Measurements from ENCODE around the gene PLEKHA8.

Gene PLEKHA8

DNA sequence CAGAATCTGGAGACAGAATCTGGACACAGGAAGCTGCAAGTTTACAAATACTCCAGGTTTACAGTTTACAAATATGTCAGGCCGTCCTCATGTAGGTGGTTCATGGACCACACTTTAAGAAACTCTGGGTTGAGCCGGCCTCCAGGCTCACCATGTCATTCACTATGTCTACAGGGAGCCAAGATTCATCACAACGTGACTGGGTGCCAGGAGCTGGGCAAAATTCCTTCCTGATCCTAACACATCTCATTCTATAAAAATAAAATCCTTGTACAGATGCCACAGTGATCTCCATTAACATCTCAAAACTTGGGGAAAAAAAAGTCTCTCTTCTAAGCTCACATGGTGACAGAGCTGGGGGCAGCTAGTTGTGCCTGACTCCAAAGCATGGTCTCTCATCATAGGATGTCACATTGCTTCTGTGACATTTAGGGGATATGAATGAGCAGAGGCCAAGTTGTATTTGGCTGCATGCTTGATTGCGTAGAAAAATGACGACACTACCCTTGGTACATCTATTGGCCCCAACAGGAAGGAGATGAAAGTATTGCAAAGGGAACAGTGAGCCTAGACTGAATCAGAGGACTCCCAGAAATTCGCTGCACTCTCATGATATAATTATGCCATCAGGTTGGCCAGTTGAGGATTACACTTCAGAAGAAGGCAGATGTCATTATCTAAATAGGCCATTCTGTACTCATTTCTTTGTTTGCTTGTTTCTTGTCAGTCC lies 142.4 kb downstream of the PLEKHA8 start:
- Histone ChIP-seq H3K27me3 (ENCODE audit: low read depth, low read length) (no peaks in the 10 kb centered on the region), H3K36me3 (ENCODE audit: control insufficient read depth in 1 of 2, insufficient read depth in 2 of 2, low read length in 2 of 2) (no peaks in the 10 kb centered on the region), H3K4me3 (ENCODE audit: low read depth in 1 of 2, low read length in 2 of 2) (no peak overlapping the region), H3K9me3 (ENCODE audit: control insufficient read depth in 1 of 2, low read length in 2 of 2) (no peaks in the 10 kb centered on the region), H3K4me1 (ENCODE audit: control insufficient read depth in 1 of 2, insufficient read depth in 2 of 2, low read length in 2 of 2) (peaks cover 10 to 27% of the 10 kb centered on the region in 2 donors), H3K27ac (ENCODE audit: low read length) (no peak overlapping the region)

DNA sequence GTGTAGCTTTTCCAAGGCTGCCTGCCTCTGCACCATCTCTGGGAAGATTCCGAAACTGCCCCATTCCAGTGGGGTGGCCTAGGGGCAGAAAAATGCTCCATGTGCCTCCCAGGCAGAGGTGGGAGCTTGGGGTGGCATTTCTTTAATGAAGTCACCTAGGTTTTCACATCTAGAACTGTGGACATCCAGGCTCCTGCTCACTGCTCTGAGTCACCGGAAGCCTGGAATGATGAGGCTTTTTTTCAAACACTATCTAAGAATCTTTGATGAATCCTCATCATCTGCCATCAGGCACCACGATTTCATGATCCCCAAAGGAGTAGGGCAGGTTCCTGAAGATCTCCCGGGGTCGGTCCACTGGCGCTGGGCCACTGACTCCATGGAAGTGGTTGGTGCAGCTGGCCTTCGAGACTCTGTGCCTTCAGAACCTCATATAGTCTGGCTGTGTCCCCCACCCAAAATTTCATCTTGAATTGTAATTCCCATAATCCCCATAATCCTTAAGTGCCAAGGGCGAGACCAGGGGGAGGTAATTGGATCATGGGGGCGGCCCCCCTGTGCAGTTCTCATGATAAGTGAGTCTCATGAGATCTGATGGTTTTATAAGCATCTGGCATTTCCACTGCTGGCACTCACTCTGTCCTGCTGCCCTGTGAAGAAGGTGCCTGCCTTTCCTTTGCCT lies 143.7 kb downstream of the PLEKHA8 start:
- H3K36me3 ChIP-seq (ENCODE audit: control insufficient read depth in 1 of 2, insufficient read depth in 2 of 2, low read length in 2 of 2), result no peaks in the 10 kb centered on the region
- H3K9me3 ChIP-seq (ENCODE audit: control insufficient read depth in 1 of 2, low read length in 2 of 2), result no peaks in the 10 kb centered on the region
- no peak overlapping the region for H3K27ac ChIP-seq (ENCODE audit: low read length)
- H3K4me1 ChIP-seq (ENCODE audit: control insufficient read depth in 1 of 2, insufficient read depth in 2 of 2, low read length in 2 of 2), result peaks cover 10 to 27% of the 10 kb centered on the region in 2 donors
- no peaks in the 10 kb centered on the region for H3K27me3 ChIP-seq (ENCODE audit: low read depth, low read length)
- H3K4me3 ChIP-seq (ENCODE audit: low read depth in 1 of 2, low read length in 2 of 2), result no peak overlapping the region

DNA sequence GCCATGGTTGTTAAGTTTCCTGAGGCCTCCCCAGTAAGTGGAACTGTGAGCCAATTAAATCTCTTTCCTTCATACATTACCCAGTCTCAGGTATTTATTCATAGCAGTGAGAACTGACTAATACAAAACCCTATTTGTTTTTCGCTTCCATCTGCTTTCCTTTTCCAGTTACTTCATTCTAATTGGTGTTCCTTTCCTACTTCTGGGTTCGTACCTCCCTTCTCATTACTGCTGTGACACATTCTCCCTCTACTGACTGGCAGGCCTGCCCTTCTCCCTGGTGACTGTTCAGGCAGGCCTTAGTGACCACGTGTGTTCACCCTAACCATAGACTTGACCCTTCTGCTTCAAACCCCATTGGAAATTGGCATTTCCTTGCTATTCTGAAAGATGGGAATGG lies 144.2 kb downstream of the PLEKHA8 start:
- Histone ChIP-seq H3K27ac (ENCODE audit: low read length) (peak overlapping the region; percentile 57), H3K4me3 (ENCODE audit: low read depth in 1 of 2, low read length in 2 of 2) (no peak overlapping the region), H3K27me3 (ENCODE audit: low read depth, low read length) (no peaks in the 10 kb centered on the region), H3K9me3 (ENCODE audit: control insufficient read depth in 1 of 2, low read length in 2 of 2) (no peaks in the 10 kb centered on the region), H3K4me1 (ENCODE audit: control insufficient read depth in 1 of 2, insufficient read depth in 2 of 2, low read length in 2 of 2) (peaks cover 10 to 27% of the 10 kb centered on the region in 2 donors), H3K36me3 (ENCODE audit: control insufficient read depth in 1 of 2, insufficient read depth in 2 of 2, low read length in 2 of 2) (no peaks in the 10 kb centered on the region)

DNA sequence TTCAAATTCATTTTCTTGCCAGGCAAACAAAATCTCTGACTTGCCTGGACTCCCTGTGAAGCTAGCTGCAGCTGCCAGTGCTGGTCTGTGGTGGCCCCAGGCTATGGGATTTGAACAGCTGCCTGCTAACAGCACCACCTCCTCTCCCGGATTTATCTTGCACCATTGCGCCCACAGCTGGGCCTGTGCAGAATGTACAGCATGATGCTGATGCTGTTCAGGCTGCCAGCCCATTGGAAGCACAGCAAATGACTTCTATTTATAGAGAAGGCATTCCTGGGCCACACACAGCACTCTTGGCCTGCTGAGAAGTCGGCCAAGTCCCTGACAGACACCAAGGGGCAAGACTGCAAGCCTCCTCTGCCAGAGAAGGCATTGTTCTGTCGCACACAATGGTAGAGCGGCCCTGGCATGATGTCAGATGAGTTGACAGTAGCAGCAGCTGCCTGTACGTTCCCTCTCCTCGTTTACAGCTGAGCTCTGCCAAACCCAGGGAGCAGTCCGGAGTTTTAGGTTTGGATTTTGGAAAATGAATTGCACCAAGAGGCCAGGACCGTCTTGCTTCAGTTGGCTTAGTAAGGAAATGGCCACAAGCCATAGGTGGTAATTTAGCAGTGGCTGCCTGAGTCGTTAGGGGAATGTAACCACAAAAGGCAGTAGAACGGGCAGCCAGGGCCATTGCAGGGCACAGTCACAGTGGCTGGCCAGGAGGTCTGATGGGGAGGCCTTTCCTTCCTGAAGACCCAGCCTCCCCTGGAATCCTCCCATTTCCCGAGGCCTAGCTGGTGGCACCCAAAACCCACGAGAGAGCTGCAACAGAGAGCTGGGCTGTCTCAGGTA lies 145.1 kb downstream of the PLEKHA8 start:
- H3K27ac ChIP-seq (ENCODE audit: low read length), result peak overlapping the region; percentile 57
- H3K27me3 ChIP-seq (ENCODE audit: low read depth, low read length), result no peaks in the 10 kb centered on the region
- H3K9me3 ChIP-seq (ENCODE audit: control insufficient read depth in 1 of 2, low read length in 2 of 2), result no peaks in the 10 kb centered on the region
- no peak overlapping the region for H3K4me3 ChIP-seq (ENCODE audit: low read depth in 1 of 2, low read length in 2 of 2)
- H3K36me3 ChIP-seq (ENCODE audit: control insufficient read depth in 1 of 2, insufficient read depth in 2 of 2, low read length in 2 of 2), result no peaks in the 10 kb centered on the region
- H3K4me1 ChIP-seq (ENCODE audit: control insufficient read depth in 1 of 2, insufficient read depth in 2 of 2, low read length in 2 of 2), result peaks cover 10 to 27% of the 10 kb centered on the region in 2 donors

DNA sequence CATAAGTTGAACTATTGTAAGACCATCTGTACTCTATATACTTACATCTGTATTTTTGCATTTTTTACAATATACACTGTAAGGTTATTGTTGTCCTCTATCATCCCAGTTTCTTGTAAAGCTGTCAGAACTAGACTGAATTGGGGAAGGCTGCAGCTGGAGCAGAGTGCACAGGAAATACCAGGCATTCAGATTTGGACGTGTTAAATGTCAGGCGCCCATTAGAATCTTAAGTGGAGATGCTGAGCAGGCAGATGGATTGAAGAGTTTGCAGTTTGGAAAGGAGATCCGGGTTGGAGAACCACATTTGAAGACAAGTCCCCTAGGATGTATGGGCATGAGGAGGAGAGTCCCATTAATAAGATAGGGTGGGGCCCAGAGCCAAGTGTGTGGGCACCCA lies 147.0 kb downstream of the PLEKHA8 start:
- Histone ChIP-seq H3K27ac (ENCODE audit: low read length) (no peak overlapping the region), H3K9me3 (ENCODE audit: control insufficient read depth in 1 of 2, low read length in 2 of 2) (no peaks in the 10 kb centered on the region), H3K4me1 (ENCODE audit: control insufficient read depth in 1 of 2, insufficient read depth in 2 of 2, low read length in 2 of 2) (peaks cover 16 to 27% of the 10 kb centered on the region in 2 donors)

DNA sequence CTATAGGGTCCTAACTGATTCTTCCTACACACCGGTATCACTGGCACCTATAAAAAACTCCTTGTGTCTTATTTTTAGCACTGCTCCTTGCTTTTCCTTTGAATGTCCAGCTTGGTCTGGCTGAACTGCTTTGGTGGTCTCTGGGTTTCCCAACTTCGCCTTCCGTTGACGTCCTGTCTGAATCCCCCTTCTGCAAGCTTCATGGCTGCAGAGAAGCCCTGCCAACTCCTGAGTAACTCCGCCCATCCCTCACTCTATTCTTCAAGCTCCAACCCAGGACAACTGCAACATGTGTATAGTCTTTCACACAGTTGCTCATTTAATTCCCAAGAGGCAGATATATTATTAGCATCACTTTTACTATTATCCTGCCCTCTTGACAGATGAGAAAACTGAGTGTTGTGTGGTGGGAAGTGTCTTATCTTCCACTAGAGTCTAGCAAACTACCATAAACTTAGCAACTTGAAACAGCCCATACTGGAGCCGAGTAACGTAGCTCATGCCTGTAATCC lies 147.5 kb downstream of the PLEKHA8 start:
- H3K4me1 ChIP-seq (ENCODE audit: control insufficient read depth in 1 of 2, insufficient read depth in 2 of 2, low read length in 2 of 2), result peaks cover 13 to 27% of the 10 kb centered on the region in 2 donors
- no peak overlapping the region for H3K4me3 ChIP-seq (ENCODE audit: low read depth in 1 of 2, low read length in 2 of 2)
- H3K27ac ChIP-seq (ENCODE audit: low read length), result no peak overlapping the region
- H3K27me3 ChIP-seq (ENCODE audit: low read depth, low read length), result no peaks in the 10 kb centered on the region
- H3K9me3 ChIP-seq (ENCODE audit: control insufficient read depth in 1 of 2, low read length in 2 of 2), result no peaks in the 10 kb centered on the region
- H3K36me3 ChIP-seq (ENCODE audit: control insufficient read depth in 1 of 2, insufficient read depth in 2 of 2, low read length in 2 of 2), result no peaks in the 10 kb centered on the region

More for the DNA sequence above, 147.0 kb downstream of the PLEKHA8 start:
- H3K27me3 ChIP-seq (ENCODE audit: low read depth, low read length), result no peaks in the 10 kb centered on the region
- no peak overlapping the region for H3K4me3 ChIP-seq (ENCODE audit: low read depth in 1 of 2, low read length in 2 of 2)
- H3K36me3 ChIP-seq (ENCODE audit: control insufficient read depth in 1 of 2, insufficient read depth in 2 of 2, low read length in 2 of 2), result no peaks in the 10 kb centered on the region

DNA sequence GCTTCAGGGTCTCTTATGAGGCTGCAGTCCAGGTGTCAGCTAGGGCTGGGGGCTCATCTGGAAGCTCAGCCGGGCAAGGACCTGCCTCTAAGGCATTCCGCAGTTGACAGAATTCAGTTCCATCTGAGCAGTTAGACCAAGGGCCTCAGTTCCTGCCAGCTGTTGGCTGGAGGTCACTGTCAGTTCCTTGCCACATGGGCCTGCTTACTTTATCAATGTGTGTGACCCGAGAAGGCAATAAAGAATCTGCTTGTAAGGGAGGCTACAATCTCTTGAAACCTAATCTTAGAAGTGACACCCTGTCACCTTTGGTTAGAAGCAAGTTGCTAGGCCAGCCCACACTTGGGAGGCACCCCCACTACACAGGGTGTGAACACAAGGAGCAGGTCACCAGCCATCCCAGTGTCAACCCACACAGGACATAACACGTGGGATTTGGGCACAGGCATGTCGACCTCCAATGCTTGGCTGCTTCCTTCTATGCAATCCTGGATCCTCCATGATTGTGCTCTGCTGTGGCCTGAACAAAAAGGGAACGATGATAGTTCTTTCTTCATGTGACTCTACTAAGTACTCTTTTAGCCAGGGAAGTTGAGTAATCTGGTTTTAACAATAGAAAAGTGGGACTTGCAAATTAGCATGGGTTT lies 148.4 kb downstream of the PLEKHA8 start:
- Histone ChIP-seq H3K4me3 (ENCODE audit: low read depth in 1 of 2, low read length in 2 of 2) (no peak overlapping the region), H3K27me3 (ENCODE audit: low read depth, low read length) (no peaks in the 10 kb centered on the region), H3K9me3 (ENCODE audit: control insufficient read depth in 1 of 2, low read length in 2 of 2) (no peaks in the 10 kb centered on the region), H3K4me1 (ENCODE audit: control insufficient read depth in 1 of 2, insufficient read depth in 2 of 2, low read length in 2 of 2) (peaks cover 13 to 27% of the 10 kb centered on the region in 2 donors), H3K27ac (ENCODE audit: low read length) (no peak overlapping the region), H3K36me3 (ENCODE audit: control insufficient read depth in 1 of 2, insufficient read depth in 2 of 2, low read length in 2 of 2) (no peaks in the 10 kb centered on the region)

DNA sequence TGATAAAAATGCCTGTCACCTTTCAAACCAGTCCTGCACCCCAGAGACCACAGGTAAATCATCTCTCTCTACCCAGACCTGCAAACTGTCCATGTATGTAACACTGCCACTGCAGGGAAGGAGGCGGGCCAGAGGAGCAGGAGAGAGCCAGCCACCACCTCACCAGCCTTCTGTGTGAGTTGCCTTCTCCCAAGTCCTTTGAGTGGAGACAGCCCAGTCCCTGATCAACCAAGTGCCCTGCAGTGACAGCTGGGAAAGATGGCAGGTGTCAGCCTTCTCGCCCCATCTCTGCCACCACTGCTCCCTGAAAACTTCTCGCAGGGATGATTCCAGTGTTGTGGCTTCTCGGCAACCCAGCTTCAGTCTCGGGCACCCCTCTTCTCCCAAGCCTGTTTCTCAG lies 149.0 kb downstream of the PLEKHA8 start:
- H3K27ac ChIP-seq (ENCODE audit: low read length), result no peak overlapping the region

DNA sequence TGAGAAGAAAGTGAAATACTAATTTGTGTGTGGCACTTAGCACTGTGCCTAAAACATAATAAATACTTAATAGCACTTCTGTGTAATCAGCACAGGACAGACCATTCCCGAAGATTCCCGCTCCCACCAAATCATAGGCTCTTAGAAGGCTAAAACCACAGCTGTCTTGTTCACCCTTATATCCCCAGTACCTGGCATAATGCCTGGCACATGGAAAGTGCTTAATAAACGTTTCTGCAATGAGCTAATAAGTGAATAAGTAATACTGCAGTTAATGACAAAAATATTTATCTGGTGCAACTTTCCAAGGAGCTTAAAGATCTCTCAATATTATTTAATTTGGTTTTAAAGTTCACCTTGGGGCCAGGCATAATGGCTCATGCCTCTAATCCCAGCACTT lies 149.8 kb downstream of the PLEKHA8 start:
- no peak overlapping the region for H3K27ac ChIP-seq (ENCODE audit: low read length)
- H3K27me3 ChIP-seq (ENCODE audit: low read depth, low read length), result no peaks in the 10 kb centered on the region
- no peaks in the 10 kb centered on the region for H3K36me3 ChIP-seq (ENCODE audit: control insufficient read depth in 1 of 2, insufficient read depth in 2 of 2, low read length in 2 of 2)
- peaks cover 9 to 21% of the 10 kb centered on the region in 2 donors for H3K4me1 ChIP-seq (ENCODE audit: control insufficient read depth in 1 of 2, insufficient read depth in 2 of 2, low read length in 2 of 2)
- no peak overlapping the region for H3K4me3 ChIP-seq (ENCODE audit: low read depth in 1 of 2, low read length in 2 of 2)
- H3K9me3 ChIP-seq (ENCODE audit: control insufficient read depth in 1 of 2, low read length in 2 of 2), result no peaks in the 10 kb centered on the region

More for the DNA sequence above, 149.0 kb downstream of the PLEKHA8 start:
- H3K4me1 ChIP-seq (ENCODE audit: control insufficient read depth in 1 of 2, insufficient read depth in 2 of 2, low read length in 2 of 2), result peaks cover 13 to 27% of the 10 kb centered on the region in 2 donors
- no peaks in the 10 kb centered on the region for H3K27me3 ChIP-seq (ENCODE audit: low read depth, low read length)
- H3K4me3 ChIP-seq (ENCODE audit: low read depth in 1 of 2, low read length in 2 of 2), result no peak overlapping the region
- H3K36me3 ChIP-seq (ENCODE audit: control insufficient read depth in 1 of 2, insufficient read depth in 2 of 2, low read length in 2 of 2), result no peaks in the 10 kb centered on the region
- no peaks in the 10 kb centered on the region for H3K9me3 ChIP-seq (ENCODE audit: control insufficient read depth in 1 of 2, low read length in 2 of 2)

DNA sequence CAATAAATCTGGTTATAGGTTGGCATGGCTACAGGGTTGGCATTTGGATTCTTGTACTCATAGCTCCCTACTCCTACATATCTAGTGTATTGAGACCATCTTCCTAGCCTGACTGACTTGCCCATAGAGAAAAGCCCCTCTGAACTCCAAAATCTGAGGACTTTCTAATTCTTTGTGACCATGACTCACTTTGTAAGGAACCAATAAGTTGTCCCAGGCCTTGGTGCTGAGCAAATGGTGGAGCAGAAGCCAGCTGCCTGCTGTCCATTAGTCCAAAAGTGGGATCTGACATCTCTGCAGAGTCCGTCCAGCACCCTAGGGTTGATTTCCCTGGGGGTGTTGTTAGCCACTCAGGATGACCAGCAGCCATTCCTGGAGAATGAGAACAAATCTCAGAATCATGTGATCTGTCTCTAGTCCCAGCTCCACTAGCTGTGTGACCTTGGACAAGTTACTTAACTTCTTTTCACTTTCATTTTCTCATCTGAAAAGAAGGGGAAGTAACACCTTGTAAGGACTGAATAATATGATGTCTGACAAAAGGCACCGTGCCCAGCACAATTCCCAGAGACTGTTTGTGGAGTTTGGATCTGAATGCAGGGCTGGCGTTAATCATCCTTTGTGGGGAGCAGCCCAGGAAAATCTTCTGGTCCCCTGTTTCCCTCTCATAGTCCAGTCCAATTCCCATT lies 150.7 kb downstream of the PLEKHA8 start:
- Histone ChIP-seq H3K4me1 (ENCODE audit: control insufficient read depth in 1 of 2, insufficient read depth in 2 of 2, low read length in 2 of 2) (peaks cover 9 to 12% of the 10 kb centered on the region in 2 donors), H3K36me3 (ENCODE audit: control insufficient read depth in 1 of 2, insufficient read depth in 2 of 2, low read length in 2 of 2) (no peaks in the 10 kb centered on the region), H3K9me3 (ENCODE audit: control insufficient read depth in 1 of 2, low read length in 2 of 2) (no peaks in the 10 kb centered on the region), H3K4me3 (ENCODE audit: low read depth in 1 of 2, low read length in 2 of 2) (peak overlapping the region in 1 of 2 donors; percentile 9), H3K27me3 (ENCODE audit: low read depth, low read length) (no peaks in the 10 kb centered on the region), H3K27ac (ENCODE audit: low read length) (peak overlapping the region; percentile 14)

Measured in muscle layer of duodenum (tissue), 2 donors.